ENCODE results near the gene MYO3A.

DNA sequence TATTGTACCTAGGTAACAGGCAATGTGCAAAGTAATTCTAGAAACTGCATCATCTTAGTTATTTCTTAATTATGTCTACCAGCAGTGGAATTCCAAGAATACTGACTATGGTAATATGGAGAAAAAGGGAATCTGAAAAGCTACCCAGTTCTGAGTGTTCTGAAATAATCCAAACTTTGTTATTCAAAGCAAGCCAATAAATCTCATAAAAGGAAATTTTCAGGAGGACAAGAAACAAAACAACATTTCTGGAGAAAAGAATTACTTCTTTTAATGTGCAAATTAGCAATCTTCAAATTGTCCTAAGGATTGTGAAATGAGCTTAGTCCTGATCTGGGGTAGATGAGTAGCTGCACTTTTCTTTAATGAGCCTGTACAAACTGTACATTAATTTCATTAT lies 88.8 kb downstream of the MYO3A start:
- TF ChIP-seq, protein P1, sequence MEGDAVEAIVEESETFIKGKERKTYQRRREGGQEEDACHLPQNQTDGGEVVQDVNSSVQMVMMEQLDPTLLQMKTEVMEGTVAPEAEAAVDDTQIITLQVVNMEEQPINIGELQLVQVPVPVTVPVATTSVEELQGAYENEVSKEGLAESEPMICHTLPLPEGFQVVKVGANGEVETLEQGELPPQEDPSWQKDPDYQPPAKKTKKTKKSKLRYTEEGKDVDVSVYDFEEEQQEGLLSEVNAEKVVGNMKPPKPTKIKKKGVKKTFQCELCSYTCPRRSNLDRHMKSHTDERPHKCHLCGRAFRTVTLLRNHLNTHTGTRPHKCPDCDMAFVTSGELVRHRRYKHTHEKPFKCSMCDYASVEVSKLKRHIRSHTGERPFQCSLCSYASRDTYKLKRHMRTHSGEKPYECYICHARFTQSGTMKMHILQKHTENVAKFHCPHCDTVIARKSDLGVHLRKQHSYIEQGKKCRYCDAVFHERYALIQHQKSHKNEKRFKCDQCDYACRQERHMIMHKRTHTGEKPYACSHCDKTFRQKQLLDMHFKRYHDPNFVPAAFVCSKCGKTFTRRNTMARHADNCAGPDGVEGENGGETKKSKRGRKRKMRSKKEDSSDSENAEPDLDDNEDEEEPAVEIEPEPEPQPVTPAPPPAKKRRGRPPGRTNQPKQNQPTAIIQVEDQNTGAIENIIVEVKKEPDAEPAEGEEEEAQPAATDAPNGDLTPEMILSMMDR (IDR thresholded peaks at IDR 0.05), result no peak
- TF ChIP-seq EP300 (IDR thresholded peaks at IDR 0.05), result no peak
